HL-60 (cell line): ENCODE results near the gene KDM8.

Source experiments
- CTCF ChIP-seq: IDR thresholded peaks from one replicate; pipeline ENCODE4 v1.5.1; 2011; ENCODE audit warnings: low read length, control low read depth, inconsistent platforms; ENCODE audit not compliant: insufficient read depth
- GABPA ChIP-seq: IDR thresholded peaks from 2 replicates; pipeline ENCODE4 v1.6.1; 2012; ENCODE audit warnings: low read depth
- POLR2AphosphoS5 ChIP-seq: IDR thresholded peaks from 2 replicates; pipeline ENCODE4 v1.6.1; 2012; ENCODE audit warnings: low read depth
- REST ChIP-seq: IDR thresholded peaks from 2 replicates; pipeline ENCODE4 v1.6.1; 2012; ENCODE audit warnings: low read depth; ENCODE audit not compliant: insufficient replicate concordance
- SPI1 ChIP-seq: IDR thresholded peaks from 2 replicates; pipeline ENCODE4 v1.6.1; 2012; ENCODE audit warnings: low read depth, mild to moderate bottlenecking, borderline replicate concordance

GRCh38 chr16:27226976-27227705, 23.8 kb downstream of the KDM8 start:
- TF ChIP-seq CTCF (no peak), GABPA (no peak), POLR2AphosphoS5 (no peak), REST (no peak), SPI1 (no peak)
